Measurements from ENCODE around the gene ZNF185. TPM values are rescaled to one million over a fixed set of nuclear protein-coding genes. Genes with fewer than 3 reads are reported as not detected.

The ZNF185 gene
- total RNA-seq, 1 experiment from 2014 or later, result 5.9 TPM

DNA sequence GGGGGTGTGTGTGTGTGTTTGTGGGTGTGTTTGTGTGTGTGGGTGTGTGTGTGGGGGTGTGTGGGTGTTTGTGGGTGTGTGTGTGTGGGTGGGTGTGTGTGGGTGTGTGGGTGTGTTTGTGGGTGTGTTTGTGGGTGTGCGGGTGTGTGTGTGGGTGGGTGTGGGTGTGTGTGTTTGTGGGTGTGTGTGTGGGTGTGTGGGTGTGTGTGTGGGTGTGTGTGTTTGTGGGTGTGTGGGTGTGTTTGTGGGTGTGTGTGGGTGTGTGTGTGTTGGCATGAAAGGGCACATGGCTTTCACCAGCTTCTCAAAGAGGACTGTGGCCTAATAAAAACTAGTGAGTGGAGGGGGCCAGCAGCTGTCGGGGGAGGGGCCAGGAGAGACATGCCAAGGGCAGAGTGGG, 25.3 kb upstream of the ZNF185 start:
- BruUV-seq (replicated peaks), result no TSS peak
- POLR2A ChIA-PET, result no interaction called here
- Histone ChIP-seq H3K36me3 (ENCODE audit: control insufficient read depth, insufficient read depth, low read length) (no peaks in the 10 kb centered on the region), H3K4me3 (ENCODE audit: low read depth, low read length) (no peak overlapping the region), H3K27me3 (replicated peaks; ENCODE audit: control insufficient read depth, insufficient read depth, low read length) (no peaks in the 10 kb centered on the region), H3K9me3 (no peaks in the 10 kb centered on the region), H3K4me1 (no peaks in the 10 kb centered on the region)
- Mint-ChIP-seq H3K9me3 (ENCODE audit: unreplicated experiment) (no peaks in the 10 kb centered on the region), H3K36me3 (ENCODE audit: insufficient read depth, unreplicated experiment) (peaks cover 24% of the 10 kb centered on the region), H3K27ac (ENCODE audit: unreplicated experiment) (no peak overlapping the region), H3K27me3 (ENCODE audit: insufficient read depth, unreplicated experiment) (no peaks in the 10 kb centered on the region), H3K4me1 (ENCODE audit: low read depth, unreplicated experiment) (no peaks in the 10 kb centered on the region), H3K4me3 (ENCODE audit: unreplicated experiment) (no peak overlapping the region)
- intact Hi-C loops (cut with micrococcal nuclease; ENCODE audit: unreplicated experiment), result no loop called here
- TF ChIP-seq CTCF (IDR thresholded peaks at IDR 0.05; ENCODE audit: insufficient read depth in 1 of 2, low read depth in 1 of 2, low read length in 1 of 2, severe bottlenecking in 1 of 2, unreplicated experiment in 1 of 2), result no peak
- CTCF ChIA-PET, result no interaction called here
- DNase-seq, result no peak

DNA sequence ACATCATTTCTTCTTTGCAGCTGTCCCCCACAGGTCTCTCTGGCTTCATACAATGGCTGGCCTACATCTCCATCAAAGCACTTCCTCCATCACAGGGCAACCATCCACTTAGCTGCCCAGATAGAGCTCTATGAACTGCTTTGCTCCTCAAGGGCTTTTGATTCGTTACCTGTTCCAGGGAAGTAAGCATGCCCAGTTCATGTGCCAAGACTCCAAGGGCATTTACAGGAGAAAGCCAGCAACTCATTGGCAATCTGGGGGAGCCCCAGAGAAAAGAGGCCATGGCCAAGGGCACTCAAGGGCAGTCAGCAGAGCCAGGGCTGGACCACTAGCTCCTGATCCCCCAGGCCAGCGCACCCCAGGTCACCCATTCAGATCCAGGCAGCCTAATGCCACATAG, 24.5 kb upstream of the ZNF185 start:
- Mint-ChIP-seq H3K27me3 (ENCODE audit: insufficient read depth, unreplicated experiment) (no peaks in the 10 kb centered on the region), H3K36me3 (ENCODE audit: insufficient read depth, unreplicated experiment) (peaks cover 17% of the 10 kb centered on the region), H3K4me3 (ENCODE audit: unreplicated experiment) (no peak overlapping the region), H3K4me1 (ENCODE audit: low read depth, unreplicated experiment) (no peaks in the 10 kb centered on the region), H3K9me3 (ENCODE audit: unreplicated experiment) (no peaks in the 10 kb centered on the region), H3K27ac (ENCODE audit: unreplicated experiment) (no peak overlapping the region)
- DNase-seq, result no peak
- Histone ChIP-seq H3K4me1 (no peaks in the 10 kb centered on the region), H3K9me3 (no peaks in the 10 kb centered on the region), H3K27me3 (replicated peaks; ENCODE audit: control insufficient read depth, insufficient read depth, low read length) (no peaks in the 10 kb centered on the region), H3K4me3 (ENCODE audit: low read depth, low read length) (no peak overlapping the region), H3K36me3 (ENCODE audit: control insufficient read depth, insufficient read depth, low read length) (no peaks in the 10 kb centered on the region)
- ChIA-PET POLR2A (no interaction called here), CTCF (no interaction called here)
- intact Hi-C loops (cut with micrococcal nuclease; ENCODE audit: unreplicated experiment), result no loop called here
- no TSS peak for BruUV-seq (replicated peaks)
- TF ChIP-seq CTCF (IDR thresholded peaks at IDR 0.05; ENCODE audit: insufficient read depth in 1 of 2, low read depth in 1 of 2, low read length in 1 of 2, severe bottlenecking in 1 of 2, unreplicated experiment in 1 of 2), result no peak

GRCh38 chrX:152876931-152877840, 20.7 kb upstream of the ZNF185 start:
- Mint-ChIP-seq H3K4me1 (ENCODE audit: low read depth, unreplicated experiment) (no peaks in the 10 kb centered on the region), H3K27ac (ENCODE audit: unreplicated experiment) (no peak overlapping the region), H3K27me3 (ENCODE audit: insufficient read depth, unreplicated experiment) (no peaks in the 10 kb centered on the region), H3K4me3 (ENCODE audit: unreplicated experiment) (no peak overlapping the region), H3K36me3 (ENCODE audit: insufficient read depth, unreplicated experiment) (peaks cover 6% of the 10 kb centered on the region), H3K9me3 (ENCODE audit: unreplicated experiment) (no peaks in the 10 kb centered on the region)
- Histone ChIP-seq H3K36me3 (ENCODE audit: control insufficient read depth, insufficient read depth, low read length) (no peaks in the 10 kb centered on the region), H3K4me1 (no peaks in the 10 kb centered on the region), H3K4me3 (ENCODE audit: low read depth, low read length) (no peak overlapping the region), H3K9me3 (no peaks in the 10 kb centered on the region), H3K27me3 (replicated peaks; ENCODE audit: control insufficient read depth, insufficient read depth, low read length) (no peaks in the 10 kb centered on the region)
- intact Hi-C loops (cut with micrococcal nuclease; ENCODE audit: unreplicated experiment), result no loop called here
- TF ChIP-seq CTCF (IDR thresholded peaks at IDR 0.05; ENCODE audit: insufficient read depth in 1 of 2, low read depth in 1 of 2, low read length in 1 of 2, severe bottlenecking in 1 of 2, unreplicated experiment in 1 of 2), result no peak
- CTCF ChIA-PET, result no interaction called here
- POLR2A ChIA-PET, result no interaction called here
- BruUV-seq (replicated peaks), result no TSS peak
- DNase-seq, result no peak

Measured in Caco-2 (cell line).